GM19351 (cell line): Measurements from ENCODE around the gene SDR9C7.
"Not testable (repeated sequence)": the region's sequence is repeated elsewhere in the genome, so short reads cannot be mapped to it uniquely, and the experiment has no call there.

ENCODE experiments used
- ATAC-seq: cut with Tn5 transposase; IDR thresholded peaks from one replicate; pipeline ENCODE4 v1.9.1; 2021; ENCODE audit warnings: mild to moderate bottlenecking, moderate library complexity; ENCODE audit not compliant: unreplicated experiment

The SDR9C7 gene

GRCh38 chr12:56918139-56918538 is 16.1 kb downstream of the SDR9C7 start:
- not testable (repeated sequence) for ATAC-seq

GRCh38 chr12:56916996-56917333 is 17.2 kb downstream of the SDR9C7 start:
- ATAC-seq, result no peak

GRCh38 chr12:56916296-56916995 is 17.8 kb downstream of the SDR9C7 start:
- no peak for ATAC-seq

GRCh38 chr12:56914724-56915123 is 19.5 kb downstream of the SDR9C7 start:
- ATAC-seq, result no peak

- no peak for ATAC-seq
Observed at GRCh38 chr12:56914256-56914655, 20.0 kb downstream of the SDR9C7 start.

- not testable (repeated sequence) for ATAC-seq
Observed at GRCh38 chr12:56909403-56909802, 24.8 kb downstream of the SDR9C7 start.

- no peak for ATAC-seq
Observed at GRCh38 chr12:56908136-56908535, 26.1 kb downstream of the SDR9C7 start.

GRCh38 chr12:56905852-56906251 is 28.4 kb downstream of the SDR9C7 start:
- no peak for ATAC-seq

- ATAC-seq, result no peak
Observed at GRCh38 chr12:56903374-56903773, 30.8 kb downstream of the SDR9C7 start.

- not testable (repeated sequence) for ATAC-seq
Observed at GRCh38 chr12:56901313-56901712, 32.9 kb downstream of the SDR9C7 start.

GRCh38 chr12:56900583-56900982 is 33.6 kb downstream of the SDR9C7 start:
- no peak for ATAC-seq

- no peak for ATAC-seq
Observed at GRCh38 chr12:56898938-56899337, 35.3 kb downstream of the SDR9C7 start.

GRCh38 chr12:56897844-56898361 is 36.3 kb downstream of the SDR9C7 start:
- ATAC-seq, result no peak

- ATAC-seq, result no peak
Observed at GRCh38 chr12:56896082-56896481, 38.1 kb downstream of the SDR9C7 start.

- ATAC-seq, result no peak
Observed at GRCh38 chr12:56894698-56895368, 39.4 kb downstream of the SDR9C7 start.

GRCh38 chr12:56891885-56892284 is 42.3 kb downstream of the SDR9C7 start:
- not testable (repeated sequence) for ATAC-seq

GRCh38 chr12:56886319-56886718 is 47.9 kb downstream of the SDR9C7 start:
- no peak for ATAC-seq

- no peak for ATAC-seq
Observed at GRCh38 chr12:56885316-56885715, 48.9 kb downstream of the SDR9C7 start.

- no peak for ATAC-seq
Observed at GRCh38 chr12:56884421-56884820, 49.8 kb downstream of the SDR9C7 start.

GRCh38 chr12:56882407-56882806 is 51.8 kb downstream of the SDR9C7 start:
- ATAC-seq, result not testable (repeated sequence)

GRCh38 chr12:56880125-56880992 is 53.8 kb downstream of the SDR9C7 start:
- no peak for ATAC-seq
